ACHN (cell line): ENCODE data around the gene TMEM171.

Experiments used
- DNase-seq: peaks from one replicate; pipeline ENCODE4 v3.0.0-alpha.2; 2015
- in situ Hi-C: cut with HindIII; loops from 2 replicates; pipeline ENCODE4 v1.10.0; 2017; ENCODE audit warnings: low sequenced_read_pairs, low pct_ligation_motif_present, low pct_unique_long_range_greater_than_20kb

The TMEM171 gene

DNA sequence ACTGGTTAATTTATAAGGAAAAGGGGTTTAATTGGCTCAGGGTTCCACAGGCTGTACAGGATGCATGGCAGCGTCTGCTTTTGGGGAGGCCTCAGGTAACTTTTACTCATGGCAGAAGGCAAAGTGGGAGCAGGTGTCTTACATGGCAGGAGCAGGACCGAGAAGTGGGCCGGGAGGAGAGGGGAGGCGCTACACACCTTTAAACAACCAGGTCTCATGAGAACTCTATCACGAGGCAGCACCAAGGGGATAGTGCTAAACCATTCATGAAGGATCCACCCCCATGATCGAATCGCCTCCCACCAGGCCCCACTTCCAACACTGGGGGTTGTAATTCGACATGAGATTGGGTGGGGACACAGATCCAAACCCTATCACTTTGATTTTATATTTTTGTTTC lies 21.7 kb downstream of the TMEM171 start:
- no peak for DNase-seq
- in situ Hi-C loops = no loop called here

- DNase-seq = no peak
- in situ Hi-C loops = no loop called here
Measured at GRCh38 chr5:73143716-73144115, 23.3 kb downstream of the TMEM171 start.

GRCh38 chr5:73149540-73149939 lies 29.2 kb downstream of the TMEM171 start:
- DNase-seq = no peak
- in situ Hi-C loops = no loop called here

GRCh38 chr5:73150876-73151275 lies 30.5 kb downstream of the TMEM171 start:
- no peak for DNase-seq
- in situ Hi-C loops = no loop called here

GRCh38 chr5:73151766-73152410 lies 31.5 kb downstream of the TMEM171 start:
- in situ Hi-C loops = no loop called here
- no peak for DNase-seq

- in situ Hi-C loops = no loop called here
- DNase-seq = no peak
Measured at GRCh38 chr5:73152411-73153388, 32.3 kb downstream of the TMEM171 start.

GRCh38 chr5:73153513-73153912 lies 33.1 kb downstream of the TMEM171 start:
- no peak for DNase-seq
- in situ Hi-C loops = no loop called here

GRCh38 chr5:73154208-73155006 lies 34.0 kb downstream of the TMEM171 start:
- in situ Hi-C loops = no loop called here
- DNase-seq = peak; percentile 8

DNA sequence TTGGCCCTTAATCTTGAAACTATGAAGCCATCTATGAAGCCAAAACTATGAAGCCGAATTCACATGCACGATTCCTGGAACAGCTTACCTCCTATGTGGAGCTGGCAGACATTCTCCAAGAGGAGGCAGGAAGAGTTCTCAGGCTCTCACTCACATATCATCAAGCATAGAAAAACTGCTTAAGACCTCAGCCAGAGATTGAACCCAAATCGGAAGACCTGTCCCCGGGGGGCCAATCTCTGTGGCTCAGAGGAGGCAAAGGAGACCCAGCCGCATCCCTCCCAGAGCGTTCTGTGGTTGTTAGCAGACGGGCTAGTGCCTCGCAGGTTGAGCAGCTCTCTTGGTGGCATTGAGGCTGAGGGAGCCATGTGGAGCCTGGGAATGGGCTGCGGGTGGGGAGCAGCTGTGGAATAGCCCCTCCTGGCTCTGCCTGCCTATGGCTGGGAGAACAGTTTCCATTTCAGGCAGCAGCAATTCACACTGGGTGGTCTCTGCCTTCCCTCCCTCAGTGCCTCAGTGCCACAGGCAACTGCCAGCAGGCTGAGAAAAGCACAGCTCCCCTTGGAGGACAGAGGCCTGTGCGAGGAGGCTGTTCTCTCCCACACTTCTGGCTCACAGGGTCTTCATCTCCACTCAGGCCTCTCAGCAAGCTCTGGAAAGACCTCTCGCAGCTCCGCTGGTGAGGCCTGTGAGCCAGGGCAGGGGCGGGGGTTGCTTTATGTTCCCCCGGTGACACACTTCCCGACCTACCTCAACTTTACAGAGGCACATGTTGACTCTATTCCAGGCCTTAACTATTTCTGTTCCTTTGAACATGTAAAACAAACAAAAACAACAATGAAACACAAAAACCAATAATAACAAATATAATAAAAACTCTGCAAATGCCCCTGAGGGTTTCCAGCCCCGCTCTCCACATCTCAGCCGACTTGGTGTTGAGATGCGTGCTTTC lies 35.2 kb downstream of the TMEM171 start:
- no peak for DNase-seq
- in situ Hi-C loops = no loop called here

- DNase-seq = no peak
- in situ Hi-C loops = no loop called here
Measured at GRCh38 chr5:73157414-73158303, 37.3 kb downstream of the TMEM171 start.

DNA sequence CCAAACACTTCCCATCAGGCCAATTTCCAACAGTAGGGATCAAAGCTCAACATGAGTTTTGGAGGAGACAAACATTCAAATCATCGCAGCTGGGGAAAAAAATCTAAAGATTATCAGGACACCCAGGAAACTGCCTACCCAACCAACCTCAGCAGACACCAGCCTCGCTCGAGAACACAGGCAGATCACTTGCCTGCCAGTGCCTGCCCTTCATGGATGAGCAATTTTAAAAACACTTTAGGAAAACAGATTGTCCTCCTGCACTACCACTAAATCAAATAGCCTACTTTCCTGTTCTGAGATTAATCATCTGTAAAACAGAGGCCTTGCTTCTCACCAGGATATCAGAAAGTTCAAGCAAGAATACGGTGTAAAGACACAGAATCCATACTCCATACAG lies 37.9 kb downstream of the TMEM171 start:
- in situ Hi-C loops = no loop called here
- no peak for DNase-seq

DNA sequence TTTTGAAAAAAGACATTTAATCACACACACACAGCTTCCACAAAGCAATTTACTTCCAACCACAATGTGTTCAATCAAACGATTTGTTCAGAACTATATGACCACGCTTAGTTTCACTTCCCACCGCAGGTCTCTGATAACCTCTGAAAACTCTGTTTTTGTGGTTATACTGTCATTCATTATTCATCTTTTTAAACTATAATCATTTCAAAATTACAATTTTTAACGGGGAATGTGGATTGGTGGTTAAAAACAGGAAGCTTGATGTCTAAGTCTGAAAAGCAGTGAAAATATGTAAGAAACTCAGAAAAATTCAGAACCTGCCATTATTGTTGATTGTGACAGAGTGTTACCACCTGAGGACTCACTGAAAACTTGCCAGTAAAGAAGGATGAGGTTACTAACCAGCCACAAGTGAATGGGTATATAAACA lies 39.9 kb downstream of the TMEM171 start:
- in situ Hi-C loops = no loop called here
- DNase-seq = no peak

- in situ Hi-C loops = no loop called here
Measured at GRCh38 chr5:73170522-73170921, 50.1 kb downstream of the TMEM171 start.

DNA sequence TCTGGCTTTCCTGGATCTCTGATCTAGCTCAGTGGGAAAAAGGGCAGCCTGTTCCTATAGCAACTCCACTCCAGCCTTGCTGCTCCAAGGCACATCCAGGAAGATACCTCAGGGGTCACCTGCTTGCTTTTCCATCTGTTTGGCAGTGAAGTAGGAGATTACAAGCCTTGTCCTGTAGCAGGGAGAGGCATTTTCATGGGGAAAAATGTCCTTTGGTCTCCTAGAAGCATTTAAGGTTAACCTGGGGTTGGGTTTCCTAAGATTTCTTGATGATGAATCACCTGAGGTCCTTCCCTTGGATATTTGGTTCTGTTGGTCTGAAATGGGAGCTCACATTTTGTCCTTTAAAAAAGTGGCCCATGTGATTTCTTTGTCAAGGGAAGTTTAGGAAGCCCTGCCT lies 51.1 kb downstream of the TMEM171 start:
- in situ Hi-C loops = no loop called here
- no peak for DNase-seq

More at GRCh38 chr5:73170522-73170921, 50.1 kb downstream of the TMEM171 start:
- peak; percentile 36 for DNase-seq

DNA sequence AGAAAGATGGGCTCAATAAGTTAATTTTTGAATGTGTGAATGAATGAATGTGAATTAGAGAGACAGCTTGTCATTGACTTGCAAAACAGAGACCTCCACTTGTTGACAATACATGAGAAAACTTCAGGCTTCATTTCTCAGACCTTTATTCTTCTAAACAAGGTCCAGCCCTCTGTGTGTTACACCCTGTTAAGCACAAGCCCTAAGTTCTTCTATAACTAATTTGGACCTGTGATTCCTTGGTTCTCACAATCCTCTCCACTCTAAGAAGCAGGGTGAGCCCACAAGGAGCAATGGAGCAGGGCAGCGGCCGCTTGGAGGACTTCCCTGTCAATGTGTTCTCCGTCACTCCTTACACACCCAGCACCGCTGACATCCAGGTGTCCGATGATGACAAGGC lies 52.6 kb downstream of the TMEM171 start, which contains the start of gene TMEM174:
TSS of gene TMEM174 (plus strand) at position 243 of the 400 bp plus-strand sequence. CDS start at position 294, 51 bp downstream.
- in situ Hi-C loops = no loop called here

DNA sequence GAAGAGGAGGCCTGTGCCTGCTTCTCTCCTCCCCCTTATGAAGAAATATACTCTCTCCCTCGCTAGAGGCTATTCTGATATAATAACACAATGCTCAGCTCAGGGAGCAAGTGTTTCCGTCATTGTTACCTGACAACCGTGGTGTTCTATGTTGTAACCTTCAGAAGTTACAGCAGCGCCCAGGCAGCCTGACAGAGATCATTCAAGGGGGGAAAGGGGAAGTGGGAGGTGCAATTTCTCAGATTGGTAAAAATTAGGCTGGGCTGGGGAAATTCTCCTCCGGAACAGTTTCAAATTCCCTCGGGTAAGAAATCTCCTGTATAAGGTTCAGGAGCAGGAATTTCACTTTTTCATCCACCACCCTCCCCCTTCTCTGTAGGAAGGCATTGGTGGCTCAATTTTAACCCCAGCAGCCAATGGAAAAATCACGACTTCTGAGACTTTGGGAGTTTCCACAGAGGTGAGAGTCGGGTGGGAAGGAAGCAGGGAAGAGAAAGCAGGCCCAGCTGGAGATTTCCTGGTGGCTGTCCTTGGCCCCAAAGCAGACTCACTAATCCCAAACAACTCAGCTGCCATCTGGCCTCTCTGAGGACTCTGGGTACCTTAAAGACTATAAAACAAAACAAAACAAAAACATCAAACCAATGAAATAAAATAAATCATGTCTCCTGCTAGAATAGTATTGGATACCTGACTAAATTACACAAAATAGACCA lies 53.9 kb downstream of the TMEM171 start:
- in situ Hi-C loops = no loop called here
- no peak for DNase-seq

More for the DNA sequence above, 52.6 kb downstream of the TMEM171 start, which contains the start of gene TMEM174:
- no peak for DNase-seq
